Sigmoid colon (tissue), 7 donors: Measurements from ENCODE around the gene GRM4. TPM values are rescaled to one million over a fixed set of nuclear protein-coding genes. Genes with fewer than 3 reads are reported as not detected.

Experiments
- DNase-seq: peaks from one replicate; pipeline ENCODE4 v3.0.0-alpha.2; 2019
- H3K27ac ChIP-seq, 4 donors: fragments of 200-600 bp; sonication (generic); one replicate each; pipeline ENCODE4 v1.5.1; 2016 to 2019; ENCODE audit warnings: mild to moderate bottlenecking in 1 of 4
- H3K27me3 ChIP-seq, 3 donors: fragments of 200-600 bp; sonication (generic); one replicate each; pipeline ENCODE4 v1.5.1; 2019; ENCODE audit warnings: mild to moderate bottlenecking in 1 of 3
- H3K36me3 ChIP-seq, 4 donors: fragments of 200-600 bp; sonication (generic); one replicate each; pipeline ENCODE4 v1.5.1; 2016 to 2019
- H3K4me1 ChIP-seq, 4 donors: fragments of 200-600 bp; sonication (generic); one replicate each; pipeline ENCODE4 v1.5.1; 2017 to 2019
- H3K4me3 ChIP-seq, 4 donors: fragments of 200-600 bp; sonication (generic); one replicate each; pipeline ENCODE4 v1.5.1; 2017 to 2019; ENCODE audit warnings: mild to moderate bottlenecking in 2 of 4, moderate library complexity in 1 of 4
- H3K9me3 ChIP-seq, 4 donors: fragments of 200-600 bp in 3 of 4; sonication (generic) in 3 of 4; one replicate each; pipeline versions ENCODE4 v1.5.1 to v1.6.1; 2013 to 2019
- CTCF ChIP-seq, 4 experiments: fragments of 450-650 bp in 3 of 4; fragments of 200-600 bp in 1 of 4; IDR thresholded peaks; one replicate each; pipeline ENCODE4 v1.5.1; 2016 to 2019; ENCODE audit warnings: antibody characterized with exemption in 4 of 4, mild to moderate bottlenecking in 3 of 4, moderate library complexity in 2 of 4
- EP300 ChIP-seq, 4 donors: sonication (generic); formaldehyde crosslinking; IDR thresholded peaks; one replicate each; pipeline ENCODE4 v1.6.1; 2017; ENCODE audit warnings: antibody characterized with exemption in 4 of 4
- POLR2A ChIP-seq, 2 donors: fragments of 450-650 bp; IDR thresholded peaks; one replicate each; pipeline ENCODE4 v1.6.1; 2016; ENCODE audit warnings: antibody characterized with exemption in 2 of 2, mild to moderate bottlenecking in 2 of 2, moderate library complexity in 2 of 2
- POLR2AphosphoS5 ChIP-seq, 4 donors: sonication (generic); formaldehyde crosslinking; IDR thresholded peaks; one replicate each; pipeline ENCODE4 v1.6.1; 2017; ENCODE audit warnings: antibody characterized with exemption in 4 of 4
- WGBS, 2 donors: extraction: QIAGEN DNeasy Blood & Tissue Kit; methylation state at CpG; one replicate each; pipeline ENCODE4 v1.1.7; 2013; 5-methylcytosine and 5-hydroxymethylcytosine counted together
- intact Hi-C: fragments of 100-400 bp; cut with DNase I; formaldehyde crosslinking; loops from one replicate; pipeline ENCODE4 v1.15.1; 2023
- polyA plus RNA-seq, 3 donors: library from polyadenylated mRNA; stranded (reverse); fragments of 200-250 nt; gene quantifications; one replicate each; pipeline ENCODE4 v1.2.3, GENCODE V29; 2013
- total RNA-seq, 4 donors: library from RNA; depleted of rRNA; stranded (reverse); fragments of >200 nt; gene quantifications; one replicate each; pipeline ENCODE4 v1.1.0, GENCODE V29; 2016
- donor health status: healthy with polysubstance abuse.
- donor health status: Bipolar disorder and iron deficiency.
- donor health status: healthy.

GRM4 gene
- total and polyA plus RNA-seq, 7 donors = 0.07 to 0.14 TPM; not detected in 5

- no peak overlapping the region for H3K4me3 ChIP-seq
- H3K4me1 ChIP-seq = no peaks in the 10 kb centered on the region
- peaks cover 0 to 4% (median 0%) of the 10 kb centered on the region in 3 donors for H3K27me3 ChIP-seq
- no peak for TF ChIP-seq CTCF (IDR thresholded peaks at IDR 0.05)
- TF ChIP-seq POLR2AphosphoS5 (IDR thresholded peaks at IDR 0.05) = no peak
- no peak for TF ChIP-seq EP300 (IDR thresholded peaks at IDR 0.05)
- no peak for TF ChIP-seq POLR2A (IDR thresholded peaks at IDR 0.05)
- no peaks in the 10 kb centered on the region for H3K36me3 ChIP-seq
- intact Hi-C loops = loop anchor here (10.0 kb wide), 1 partner anchor 166 kb away; no protein-coding TSS in a partner anchor
- H3K9me3 ChIP-seq = no peaks in the 10 kb centered on the region
- 70 to 82% methylated on average over 17 of the region's 17 CpGs for WGBS, 2 donors
- no peak overlapping the region for H3K27ac ChIP-seq
- DNase-seq = peak; percentile 34
Measured at GRCh38 chr6:34020807-34021553, 124.9 kb downstream of the GRM4 start.

GRCh38 chr6:34020278-34020677 lies 125.6 kb downstream of the GRM4 start:
- intact Hi-C loops = loop anchor here (10.0 kb wide), 1 partner anchor 165 kb away; no protein-coding TSS in a partner anchor
- no peak for TF ChIP-seq EP300 (IDR thresholded peaks at IDR 0.05)
- TF ChIP-seq POLR2A (IDR thresholded peaks at IDR 0.05) = no peak
- TF ChIP-seq POLR2AphosphoS5 (IDR thresholded peaks at IDR 0.05) = no peak
- TF ChIP-seq CTCF (IDR thresholded peaks at IDR 0.05) = no peak
- H3K27me3 ChIP-seq = peaks cover 0 to 4% (median 0%) of the 10 kb centered on the region in 3 donors
- H3K27ac ChIP-seq = no peak overlapping the region
- H3K36me3 ChIP-seq = no peaks in the 10 kb centered on the region
- H3K9me3 ChIP-seq = no peaks in the 10 kb centered on the region
- H3K4me3 ChIP-seq = no peak overlapping the region
- DNase-seq = no peak
- no peaks in the 10 kb centered on the region for H3K4me1 ChIP-seq
- 96 to 97% methylated on average over 5 of the region's 5 CpGs for WGBS, 2 donors

- DNase-seq = no peak
- H3K27me3 ChIP-seq = peaks cover 0 to 4% (median 0%) of the 10 kb centered on the region in 3 donors
- H3K4me1 ChIP-seq = no peaks in the 10 kb centered on the region
- intact Hi-C loops = no loop called here
- H3K27ac ChIP-seq = no peak overlapping the region
- TF ChIP-seq CTCF (IDR thresholded peaks at IDR 0.05) = no peak
- no peak for TF ChIP-seq POLR2A (IDR thresholded peaks at IDR 0.05)
- TF ChIP-seq POLR2AphosphoS5 (IDR thresholded peaks at IDR 0.05) = no peak
- no peak for TF ChIP-seq EP300 (IDR thresholded peaks at IDR 0.05)
- 81% methylated on average over 7 of the region's 7 CpGs for WGBS, 2 donors
- no peak overlapping the region for H3K4me3 ChIP-seq
- no peaks in the 10 kb centered on the region for H3K36me3 ChIP-seq
- H3K9me3 ChIP-seq = no peaks in the 10 kb centered on the region
Measured at GRCh38 chr6:34018961-34019606, 126.8 kb downstream of the GRM4 start.

GRCh38 chr6:34018026-34018425 lies 127.9 kb downstream of the GRM4 start:
- TF ChIP-seq POLR2A (IDR thresholded peaks at IDR 0.05) = no peak
- no peak for TF ChIP-seq POLR2AphosphoS5 (IDR thresholded peaks at IDR 0.05)
- TF ChIP-seq CTCF (IDR thresholded peaks at IDR 0.05) = no peak
- TF ChIP-seq EP300 (IDR thresholded peaks at IDR 0.05) = no peak
- Histone ChIP-seq H3K36me3 (no peaks in the 10 kb centered on the region), H3K4me3 (no peak overlapping the region), H3K9me3 (no peaks in the 10 kb centered on the region), H3K27me3 (peaks cover 0 to 4% (median 0%) of the 10 kb centered on the region in 3 donors), H3K4me1 (no peaks in the 10 kb centered on the region), H3K27ac (no peak overlapping the region)
- intact Hi-C loops = no loop called here
- DNase-seq = no peak
- WGBS, 2 donors = 49 to 75% methylated on average over 6 of the region's 6 CpGs
